ENCODE data around the gene ZC3H8.
"Not testable (repeated sequence)": the region's sequence is repeated elsewhere in the genome, so short reads cannot be mapped to it uniquely, and the experiment has no call there.

ZC3H8 gene

GRCh38 chr2:112254466-112255240, at the start of gene ZC3H8:
Gene ZC3H8, minus strand, starts transcription at chr2:112255042. Its CDS starts 61 bp downstream, at chr2:112254981.
- peak; percentile 84 to 88 for DNase-seq

- DNase-seq: no peak
These were observed 49.6 kb upstream of the ZC3H8 start for GRCh38 chr2:112304298-112304941.

DNA sequence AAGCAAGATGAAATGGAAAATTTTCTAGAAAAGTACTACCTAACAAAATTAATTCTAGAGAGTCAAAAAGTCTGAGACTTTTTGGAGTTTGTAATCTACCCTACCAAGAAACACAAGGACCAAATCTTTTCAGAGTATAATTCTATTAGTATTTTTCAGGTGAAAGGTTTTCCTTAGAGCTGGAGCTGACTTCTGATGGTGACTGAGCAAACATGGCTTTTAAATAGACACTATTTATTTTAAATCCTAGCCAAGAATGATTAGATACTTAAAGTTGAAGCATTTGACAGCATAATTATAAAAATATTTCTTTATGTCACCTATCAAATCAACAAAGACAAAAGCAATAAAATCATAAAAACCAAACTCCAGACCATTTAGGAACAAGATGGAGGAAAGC, 47.1 kb upstream of the ZC3H8 start:
- no peak for DNase-seq

DNA sequence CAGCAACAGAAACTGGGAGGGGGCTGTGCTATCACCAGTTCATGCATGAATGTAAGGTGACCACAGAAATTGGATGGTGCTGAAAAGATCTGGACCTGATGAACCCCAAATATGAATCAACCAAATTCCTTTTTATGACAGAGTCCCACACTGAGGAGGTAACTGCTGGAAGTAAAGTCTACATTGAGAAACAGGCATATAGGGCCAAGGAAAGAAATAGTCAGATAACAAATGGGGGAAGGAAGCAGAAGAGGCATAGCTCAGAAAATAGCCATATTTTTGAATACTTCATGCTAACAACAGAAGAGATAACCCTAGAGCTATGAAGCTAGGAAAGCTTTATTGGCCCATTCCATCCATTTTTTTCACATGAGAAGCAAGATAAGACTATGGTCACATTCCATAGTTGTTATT, 46.3 kb upstream of the ZC3H8 start:
- no peak for DNase-seq

GRCh38 chr2:112296407-112296806, 41.6 kb upstream of the ZC3H8 start:
- no peak for DNase-seq

GRCh38 chr2:112295407-112296078, 40.7 kb upstream of the ZC3H8 start:
- no peak for DNase-seq

DNA sequence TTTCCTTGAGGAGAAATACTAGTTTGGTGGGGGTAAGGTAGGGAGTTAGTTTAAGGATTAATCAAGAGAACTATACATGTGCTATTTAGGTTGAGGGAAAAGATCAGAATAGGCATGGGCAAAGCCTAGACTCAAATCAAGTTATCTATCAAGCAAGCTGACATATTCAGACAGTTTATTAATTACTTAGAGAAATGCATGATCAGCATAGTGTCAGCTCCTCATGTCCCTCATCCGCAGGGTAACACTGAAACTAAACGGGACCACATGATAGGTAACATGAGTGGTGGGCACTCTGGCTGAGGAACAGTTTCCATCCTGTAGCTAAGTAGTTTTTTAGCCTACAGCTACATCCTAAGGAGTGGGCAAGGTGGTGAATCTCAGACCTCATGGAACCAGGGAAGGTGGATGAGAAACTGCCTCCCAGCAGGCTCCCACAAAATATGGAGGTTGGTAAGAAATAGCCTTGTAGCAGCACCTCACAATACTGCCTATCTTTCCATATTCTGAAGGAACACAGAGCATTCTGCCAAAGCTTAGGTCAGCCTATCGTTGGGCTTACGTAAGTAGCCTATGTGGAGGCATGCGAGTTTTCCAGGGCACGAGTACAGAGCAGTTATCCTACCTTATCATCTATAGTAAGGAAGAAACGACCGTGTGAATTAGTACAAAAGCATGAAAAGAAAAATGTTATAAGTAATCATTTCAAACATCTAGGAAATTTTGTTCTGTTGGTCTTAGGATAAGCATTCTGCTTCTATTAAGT, 39.0 kb upstream of the ZC3H8 start:
- DNase-seq: no peak

GRCh38 chr2:112290648-112291047, 35.8 kb upstream of the ZC3H8 start:
- DNase-seq: no peak

- no peak for DNase-seq
These were observed 35.2 kb upstream of the ZC3H8 start for GRCh38 chr2:112290088-112290487.

GRCh38 chr2:112283535-112283934, 28.7 kb upstream of the ZC3H8 start:
- not testable (repeated sequence) for DNase-seq

GRCh38 chr2:112282066-112282465, 27.2 kb upstream of the ZC3H8 start:
- not testable (repeated sequence) for DNase-seq

GRCh38 chr2:112277596-112278220, 22.9 kb upstream of the ZC3H8 start:
- no peak for DNase-seq

DNA sequence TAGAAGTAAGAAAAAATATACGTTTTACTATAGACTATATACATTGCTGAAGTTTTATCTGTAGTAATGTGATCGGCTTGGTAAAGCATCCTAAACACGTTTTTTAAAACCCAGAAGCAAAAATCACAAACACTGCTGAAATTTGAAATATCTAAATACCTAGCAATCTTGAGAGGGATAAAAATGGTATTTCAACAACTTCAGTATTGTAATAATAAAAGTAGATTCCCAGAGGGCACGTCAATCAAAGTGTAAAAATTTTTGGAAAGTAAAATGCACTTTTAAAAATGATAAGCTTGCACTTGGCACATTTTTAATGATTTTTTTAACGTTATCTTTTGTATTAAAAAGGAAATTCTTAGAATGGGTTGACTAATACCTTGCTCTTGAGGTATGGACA, 22.1 kb upstream of the ZC3H8 start:
- DNase-seq: no peak

- DNase-seq: peak; percentile 70 to 79
These were observed 21.3 kb upstream of the ZC3H8 start for GRCh38 chr2:112275887-112276773.

- peak; percentile 98 for DNase-seq
These were observed 20.6 kb upstream of the ZC3H8 start, which contains the start of gene ZC3H6 for GRCh38 chr2:112275311-112275886. Gene ZC3H6, plus strand, starts transcription at chr2:112275597. Its CDS starts 398 bp downstream, at chr2:112275995.

DNA sequence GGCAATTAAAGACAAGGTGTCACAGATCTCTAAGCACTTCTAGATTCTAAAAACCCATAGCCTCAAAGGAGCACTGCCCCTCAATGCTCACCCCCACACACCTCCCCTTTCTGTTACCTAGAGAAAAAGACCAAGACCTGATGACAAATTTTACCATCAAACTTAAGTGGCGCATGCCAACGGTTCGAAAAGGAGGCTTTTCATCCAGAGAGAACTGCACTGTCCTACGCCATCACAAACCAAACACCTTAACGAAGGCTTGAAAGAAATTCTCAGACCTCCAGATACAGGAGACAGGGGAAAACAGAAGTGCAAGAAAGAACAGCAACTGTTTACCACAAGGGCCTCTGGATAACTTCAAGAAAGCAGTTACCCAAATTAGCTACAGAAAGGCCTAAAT, 18.5 kb upstream of the ZC3H8 start:
- no peak for DNase-seq

GRCh38 chr2:112272669-112273068, 17.8 kb upstream of the ZC3H8 start:
- no peak for DNase-seq

- DNase-seq: no peak
These were observed 13.7 kb upstream of the ZC3H8 start for GRCh38 chr2:112268547-112268946.

- DNase-seq: no peak
These were observed 8.0 kb upstream of the ZC3H8 start for GRCh38 chr2:112262876-112263275.

DNA sequence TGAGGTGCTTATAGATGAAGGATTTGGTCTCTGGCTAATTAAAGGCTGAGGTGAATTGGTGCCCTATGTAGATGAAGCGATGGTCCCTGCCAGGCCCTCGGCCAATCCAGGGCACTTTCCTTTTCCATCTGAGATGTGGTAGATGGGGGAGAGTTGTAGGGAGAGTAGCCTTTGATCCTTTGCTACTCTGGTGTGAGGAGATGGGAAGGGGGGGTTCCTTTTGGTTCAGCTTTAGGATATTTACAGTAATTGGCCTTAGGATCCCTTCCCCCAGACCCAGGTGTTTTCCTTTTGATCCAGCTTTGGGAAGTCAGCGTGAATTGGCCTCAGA, 5.4 kb upstream of the ZC3H8 start:
- DNase-seq: no peak
